Measurements from ENCODE around the gene S100A7A. TPM values are rescaled to one million over a fixed set of nuclear protein-coding genes. Genes with fewer than 3 reads are reported as not detected.

S100A7A gene
- total RNA-seq (2021; ENCODE audit: unreplicated experiment) (not detected), Bru-seq, nascent RNA (not detected), BruChase-seq, experiment 1, labeled RNA remaining after a 2-hour chase (not detected), BruChase-seq, experiment 2, labeled RNA remaining after a 6-hour chase (not detected)
- polyA plus RNA-seq (2012; ENCODE audit: insufficient read length): not detected
- long read RNA-seq: 0 reads

DNA sequence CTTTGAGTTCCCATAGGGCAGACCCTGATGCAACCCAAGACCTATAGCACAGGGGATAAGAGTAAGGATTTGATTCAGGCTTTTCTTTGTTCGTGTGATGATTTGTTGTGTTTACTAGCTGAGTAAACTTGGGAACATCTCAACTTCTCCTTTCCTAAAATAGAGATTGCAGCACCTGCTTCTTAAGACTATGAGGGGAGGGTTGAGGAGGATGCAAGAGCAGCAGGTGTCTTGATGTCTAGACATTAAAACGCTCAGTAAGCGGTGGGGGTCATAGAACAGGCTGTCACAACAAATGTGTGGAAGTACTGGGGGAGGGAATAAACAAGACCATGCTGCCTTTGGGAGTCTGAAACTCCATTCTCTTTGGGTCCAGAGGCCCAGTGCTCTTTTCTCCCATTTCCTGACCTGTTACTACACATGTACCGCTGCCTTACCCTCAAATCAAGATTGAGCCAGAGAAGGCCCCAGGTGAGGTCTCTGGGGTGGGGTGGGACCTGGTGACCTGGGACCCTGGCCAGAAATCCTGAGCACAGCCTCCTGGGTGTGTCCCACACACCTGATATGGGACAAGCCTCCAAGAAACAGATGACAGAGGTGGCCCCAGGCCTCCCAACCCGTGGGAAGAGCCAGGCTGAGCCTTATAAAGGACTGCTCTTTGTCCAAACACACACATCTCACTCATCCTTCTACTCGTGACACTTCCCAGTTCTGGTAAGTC is at the start of gene S100A7A:
TSS of gene S100A7A (plus strand) at position 671 of the 721 bp plus-strand sequence. CDS start 1,563 bp downstream, outside the sequence.
- Histone ChIP-seq H3K4me1 (ENCODE audit: control insufficient read depth, insufficient read depth, low read length) (no peaks in the 10 kb centered on the region; the same call in 1 of the 2 replicates), H3K27ac (ENCODE audit: low read length) (no peak within 1 kb of the TSS), H3K36me3 (ENCODE audit: control insufficient read depth, insufficient read depth, low read length) (no peaks in the 10 kb centered on the region), H3K4me3 (ENCODE audit: low read depth in 2 of 2, low read length in 2 of 2) (no peak within 1 kb of the TSS), H3K27me3 (ENCODE audit: control insufficient read depth, insufficient read depth, low read length) (no peaks in the 10 kb centered on the region), H3K9me3 (ENCODE audit: control insufficient read depth, insufficient read depth, low read depth, low read length) (no peaks in the 10 kb centered on the region)
- in situ Hi-C loops (cut with HindIII; ENCODE audit: low pct_unique_long_range_greater_than_20kb, low sequenced_read_pairs) (no loop called here), intact Hi-C loops (cut with micrococcal nuclease; ENCODE audit: unreplicated experiment) (no loop called here)
- no peak for ATAC-seq
- BruUV-seq (replicated peaks): no TSS peak
- no peak for DNase-seq (ENCODE audit: low read depth, low spot score)
- ChIA-PET CTCF (no interaction called here), POLR2A (no interaction called here)
- TF ChIP-seq POLR2AphosphoS5 (IDR thresholded peaks at IDR 0.05; ENCODE audit: low read depth, low read length) (no peak), SIN3A (IDR thresholded peaks at IDR 0.05; ENCODE audit: borderline replicate concordance, insufficient read depth, low read depth, low read length) (no peak)
- TF ChIP-seq, protein P1, sequence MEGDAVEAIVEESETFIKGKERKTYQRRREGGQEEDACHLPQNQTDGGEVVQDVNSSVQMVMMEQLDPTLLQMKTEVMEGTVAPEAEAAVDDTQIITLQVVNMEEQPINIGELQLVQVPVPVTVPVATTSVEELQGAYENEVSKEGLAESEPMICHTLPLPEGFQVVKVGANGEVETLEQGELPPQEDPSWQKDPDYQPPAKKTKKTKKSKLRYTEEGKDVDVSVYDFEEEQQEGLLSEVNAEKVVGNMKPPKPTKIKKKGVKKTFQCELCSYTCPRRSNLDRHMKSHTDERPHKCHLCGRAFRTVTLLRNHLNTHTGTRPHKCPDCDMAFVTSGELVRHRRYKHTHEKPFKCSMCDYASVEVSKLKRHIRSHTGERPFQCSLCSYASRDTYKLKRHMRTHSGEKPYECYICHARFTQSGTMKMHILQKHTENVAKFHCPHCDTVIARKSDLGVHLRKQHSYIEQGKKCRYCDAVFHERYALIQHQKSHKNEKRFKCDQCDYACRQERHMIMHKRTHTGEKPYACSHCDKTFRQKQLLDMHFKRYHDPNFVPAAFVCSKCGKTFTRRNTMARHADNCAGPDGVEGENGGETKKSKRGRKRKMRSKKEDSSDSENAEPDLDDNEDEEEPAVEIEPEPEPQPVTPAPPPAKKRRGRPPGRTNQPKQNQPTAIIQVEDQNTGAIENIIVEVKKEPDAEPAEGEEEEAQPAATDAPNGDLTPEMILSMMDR (IDR thresholded peaks at IDR 0.05): no peak

GRCh38 chr1:153367090-153367489 is 49.2 kb upstream of the S100A7A start:
- H3K4me1 ChIP-seq (ENCODE audit: control insufficient read depth, insufficient read depth, low read length): no peaks in the 10 kb centered on the region
- DNase-seq (ENCODE audit: low read depth, low spot score) (no peak), ATAC-seq (no peak)
- no peak overlapping the region for H3K27ac ChIP-seq (ENCODE audit: low read length)
- no peak overlapping the region for H3K4me3 ChIP-seq (ENCODE audit: low read depth in 2 of 2, low read length in 2 of 2)
- H3K36me3 ChIP-seq (ENCODE audit: control insufficient read depth, insufficient read depth, low read length): no peaks in the 10 kb centered on the region
- no peaks in the 10 kb centered on the region for H3K27me3 ChIP-seq (ENCODE audit: control insufficient read depth, insufficient read depth, low read length)
- TF ChIP-seq, protein P1 (IDR thresholded peaks at IDR 0.05): no peak
- no peak for TF ChIP-seq SIN3A (IDR thresholded peaks at IDR 0.05; ENCODE audit: borderline replicate concordance, insufficient read depth, low read depth, low read length)
- no peak for TF ChIP-seq TCF7L2 (IDR thresholded peaks at IDR 0.05; ENCODE audit: low read depth, low read length)
- ChIA-PET CTCF (no interaction called here), POLR2A (no interaction called here)
- no peaks in the 10 kb centered on the region for H3K9me3 ChIP-seq (ENCODE audit: control insufficient read depth, insufficient read depth, low read depth, low read length)
- no TSS peak for BruUV-seq (replicated peaks)
- intact Hi-C loops (cut with micrococcal nuclease; ENCODE audit: unreplicated experiment) (no loop called here), in situ Hi-C loops (cut with HindIII; ENCODE audit: low pct_unique_long_range_greater_than_20kb, low sequenced_read_pairs) (loop anchor here (25.0 kb wide), 1 partner anchor 245 kb away; the partner anchor contains the start of genes S100A14 and S100A16)

DNA sequence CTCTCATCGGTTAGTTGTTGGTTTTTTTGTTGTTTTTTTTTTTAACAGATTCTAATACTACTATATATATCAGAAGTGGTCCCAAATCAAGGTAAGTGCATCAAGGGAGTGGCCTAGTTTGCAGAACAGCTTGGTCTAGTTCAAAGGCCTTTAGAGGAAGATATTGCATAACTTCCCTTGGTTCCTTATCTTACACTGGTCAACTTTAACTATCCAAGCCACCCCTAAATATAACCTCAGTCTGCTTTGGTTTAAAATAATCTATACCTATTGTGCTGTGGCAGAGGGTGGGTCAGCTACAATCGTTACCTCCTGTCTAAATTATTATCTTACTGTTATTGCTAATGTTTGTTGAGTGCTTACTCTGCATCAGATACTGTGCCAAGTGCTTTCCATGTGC is 47.8 kb upstream of the S100A7A start:
- ChIA-PET CTCF (interaction anchor here (0.7 kb wide), 1 partner anchor 126 kb away, joined by 4 read pairs; no protein-coding TSS in a partner anchor), POLR2A (no interaction called here)
- no peak for ATAC-seq

More for the DNA sequence above, 47.8 kb upstream of the S100A7A start:
- no peaks in the 10 kb centered on the region for H3K36me3 ChIP-seq (ENCODE audit: control insufficient read depth, insufficient read depth, low read length)
- H3K9me3 ChIP-seq (ENCODE audit: control insufficient read depth, insufficient read depth, low read depth, low read length): no peaks in the 10 kb centered on the region
- TF ChIP-seq TCF7L2 (IDR thresholded peaks at IDR 0.05; ENCODE audit: low read depth, low read length) (no peak), SIN3A (IDR thresholded peaks at IDR 0.05; ENCODE audit: borderline replicate concordance, insufficient read depth, low read depth, low read length) (no peak), POLR2AphosphoS5 (IDR thresholded peaks at IDR 0.05; ENCODE audit: low read depth, low read length) (no peak)
- TF ChIP-seq, protein P1 (IDR thresholded peaks at IDR 0.05): no peak
- TF ChIP-seq, protein P2, sequence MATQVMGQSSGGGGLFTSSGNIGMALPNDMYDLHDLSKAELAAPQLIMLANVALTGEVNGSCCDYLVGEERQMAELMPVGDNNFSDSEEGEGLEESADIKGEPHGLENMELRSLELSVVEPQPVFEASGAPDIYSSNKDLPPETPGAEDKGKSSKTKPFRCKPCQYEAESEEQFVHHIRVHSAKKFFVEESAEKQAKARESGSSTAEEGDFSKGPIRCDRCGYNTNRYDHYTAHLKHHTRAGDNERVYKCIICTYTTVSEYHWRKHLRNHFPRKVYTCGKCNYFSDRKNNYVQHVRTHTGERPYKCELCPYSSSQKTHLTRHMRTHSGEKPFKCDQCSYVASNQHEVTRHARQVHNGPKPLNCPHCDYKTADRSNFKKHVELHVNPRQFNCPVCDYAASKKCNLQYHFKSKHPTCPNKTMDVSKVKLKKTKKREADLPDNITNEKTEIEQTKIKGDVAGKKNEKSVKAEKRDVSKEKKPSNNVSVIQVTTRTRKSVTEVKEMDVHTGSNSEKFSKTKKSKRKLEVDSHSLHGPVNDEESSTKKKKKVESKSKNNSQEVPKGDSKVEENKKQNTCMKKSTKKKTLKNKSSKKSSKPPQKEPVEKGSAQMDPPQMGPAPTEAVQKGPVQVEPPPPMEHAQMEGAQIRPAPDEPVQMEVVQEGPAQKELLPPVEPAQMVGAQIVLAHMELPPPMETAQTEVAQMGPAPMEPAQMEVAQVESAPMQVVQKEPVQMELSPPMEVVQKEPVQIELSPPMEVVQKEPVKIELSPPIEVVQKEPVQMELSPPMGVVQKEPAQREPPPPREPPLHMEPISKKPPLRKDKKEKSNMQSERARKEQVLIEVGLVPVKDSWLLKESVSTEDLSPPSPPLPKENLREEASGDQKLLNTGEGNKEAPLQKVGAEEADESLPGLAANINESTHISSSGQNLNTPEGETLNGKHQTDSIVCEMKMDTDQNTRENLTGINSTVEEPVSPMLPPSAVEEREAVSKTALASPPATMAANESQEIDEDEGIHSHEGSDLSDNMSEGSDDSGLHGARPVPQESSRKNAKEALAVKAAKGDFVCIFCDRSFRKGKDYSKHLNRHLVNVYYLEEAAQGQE (IDR thresholded peaks at IDR 0.05; ENCODE audit: insufficient read depth in 1 of 2, low read depth in 2 of 2, low read length in 1 of 2): no peak
- BruUV-seq (replicated peaks): no TSS peak
- H3K27me3 ChIP-seq (ENCODE audit: control insufficient read depth, insufficient read depth, low read length): no peaks in the 10 kb centered on the region
- DNase-seq (ENCODE audit: low read depth, low spot score): no peak
- no peak overlapping the region for H3K4me3 ChIP-seq (ENCODE audit: low read depth in 2 of 2, low read length in 2 of 2)
- no peak overlapping the region for H3K27ac ChIP-seq (ENCODE audit: low read length)
- in situ Hi-C loops (cut with HindIII; ENCODE audit: low pct_unique_long_range_greater_than_20kb, low sequenced_read_pairs) (loop anchor here (25.0 kb wide), 1 partner anchor 244 kb away; the partner anchor contains the start of genes S100A14 and S100A16), intact Hi-C loops (cut with micrococcal nuclease; ENCODE audit: unreplicated experiment) (no loop called here)
- H3K4me1 ChIP-seq (ENCODE audit: control insufficient read depth, insufficient read depth, low read length): no peaks in the 10 kb centered on the region

Data from Panc1 (cell line).